Measurements from ENCODE around the gene KCNJ1. TPM values are rescaled to one million over a fixed set of nuclear protein-coding genes. Genes with fewer than 3 reads are reported as not detected.
A peak's percentile ranks its signal among the peaks of the same experiment; 100 is the strongest.

The KCNJ1 gene
- total and polyA plus RNA-seq, 12 donors, result 0.01 to 0.29 (median 0.13) TPM; not detected in 7

DNA sequence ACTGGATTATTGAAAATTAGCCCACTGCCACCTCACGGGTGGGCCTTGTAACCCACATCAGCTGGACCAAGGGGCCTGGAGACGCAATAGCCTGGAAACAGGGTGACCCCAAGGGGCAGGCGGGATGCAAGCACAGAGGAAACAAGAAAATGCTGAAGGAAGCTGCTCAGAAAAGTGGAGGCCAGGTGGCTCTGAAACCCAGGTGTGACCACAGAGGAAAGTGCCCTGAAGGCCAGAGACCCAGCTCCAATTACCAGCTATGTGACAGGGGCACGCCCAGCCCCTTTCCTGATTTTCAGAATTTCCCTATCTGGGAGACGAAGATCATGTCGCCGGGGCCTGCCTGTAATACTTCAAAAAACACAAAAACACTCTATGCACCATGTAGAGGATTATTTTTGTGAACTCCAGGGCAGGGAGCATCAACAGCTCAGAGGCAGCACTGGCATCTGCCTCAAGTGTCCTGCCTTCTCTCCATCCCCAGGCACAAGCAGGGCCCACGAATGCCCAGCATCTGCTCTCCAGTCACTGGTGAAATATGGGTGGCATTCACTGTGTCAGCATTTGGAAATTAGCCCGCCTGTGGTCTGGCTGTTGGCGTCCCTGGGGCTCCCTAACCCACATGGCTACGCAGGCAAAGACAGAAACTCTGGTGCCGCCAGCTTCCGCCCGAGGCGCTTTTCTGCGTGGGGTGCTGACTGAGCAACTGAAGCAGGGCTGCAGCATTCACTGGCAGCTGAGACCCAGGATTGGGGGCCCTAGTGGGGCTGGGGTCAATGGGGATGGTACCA, 6.3 kb downstream of the KCNJ1 start:
- TF ChIP-seq, protein P1, sequence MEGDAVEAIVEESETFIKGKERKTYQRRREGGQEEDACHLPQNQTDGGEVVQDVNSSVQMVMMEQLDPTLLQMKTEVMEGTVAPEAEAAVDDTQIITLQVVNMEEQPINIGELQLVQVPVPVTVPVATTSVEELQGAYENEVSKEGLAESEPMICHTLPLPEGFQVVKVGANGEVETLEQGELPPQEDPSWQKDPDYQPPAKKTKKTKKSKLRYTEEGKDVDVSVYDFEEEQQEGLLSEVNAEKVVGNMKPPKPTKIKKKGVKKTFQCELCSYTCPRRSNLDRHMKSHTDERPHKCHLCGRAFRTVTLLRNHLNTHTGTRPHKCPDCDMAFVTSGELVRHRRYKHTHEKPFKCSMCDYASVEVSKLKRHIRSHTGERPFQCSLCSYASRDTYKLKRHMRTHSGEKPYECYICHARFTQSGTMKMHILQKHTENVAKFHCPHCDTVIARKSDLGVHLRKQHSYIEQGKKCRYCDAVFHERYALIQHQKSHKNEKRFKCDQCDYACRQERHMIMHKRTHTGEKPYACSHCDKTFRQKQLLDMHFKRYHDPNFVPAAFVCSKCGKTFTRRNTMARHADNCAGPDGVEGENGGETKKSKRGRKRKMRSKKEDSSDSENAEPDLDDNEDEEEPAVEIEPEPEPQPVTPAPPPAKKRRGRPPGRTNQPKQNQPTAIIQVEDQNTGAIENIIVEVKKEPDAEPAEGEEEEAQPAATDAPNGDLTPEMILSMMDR (IDR thresholded peaks at IDR 0.05), result no peak
- H3K4me1 ChIP-seq, result peaks cover 5 to 15% (median 10%) of the 10 kb centered on the region in 9 donors

DNA sequence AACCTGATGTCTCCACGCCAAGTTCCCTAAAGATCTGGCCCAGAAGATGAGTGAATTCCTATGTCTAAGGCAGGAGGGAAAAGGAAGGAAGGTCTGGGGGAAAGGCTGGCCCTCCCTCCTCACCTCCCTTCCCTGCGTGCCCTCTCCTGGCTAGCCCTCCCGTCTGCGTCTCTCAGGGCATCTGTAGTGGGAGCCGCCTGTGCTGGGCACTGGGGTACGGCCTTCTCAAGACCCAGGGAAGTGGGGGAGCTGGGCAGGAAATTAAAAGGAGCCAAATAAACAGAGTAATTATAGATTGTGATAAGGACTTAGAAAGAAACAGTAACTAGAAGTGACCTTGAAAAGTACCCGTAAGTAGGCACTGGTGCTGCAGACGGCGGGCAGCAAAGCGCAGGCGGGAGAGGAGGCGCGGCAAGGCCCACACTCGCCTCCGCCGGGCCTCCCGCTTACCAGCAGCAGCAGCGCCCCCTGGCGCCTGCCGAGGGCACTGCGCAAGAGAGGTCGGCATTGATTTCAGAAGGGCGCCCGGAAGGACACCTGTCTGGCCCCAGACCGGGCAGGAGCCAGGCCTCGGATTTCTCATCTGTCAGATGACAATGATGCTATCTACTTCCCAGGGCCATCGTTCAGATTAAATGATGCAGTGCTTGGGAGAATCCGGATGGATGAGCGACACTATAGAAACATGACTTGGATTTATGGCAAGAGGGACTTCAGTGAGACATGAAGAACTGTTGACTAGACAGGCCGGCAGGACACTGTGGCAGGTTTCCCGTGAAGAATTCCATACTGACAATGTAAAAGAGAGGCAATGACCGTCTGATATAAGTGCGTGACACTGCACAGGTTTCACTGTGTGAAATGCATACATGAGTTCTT, 7.3 kb downstream of the KCNJ1 start:
- ATAC-seq, result peak; percentile 65 to 89 (median 86)

More for the DNA sequence above, 6.3 kb downstream of the KCNJ1 start:
- H3K27ac ChIP-seq, result no peak overlapping the region
- ATAC-seq, result no peak
- DNase-seq, result no peak
- WGBS, 2 donors, result 93 to 95% methylated on average over 16 of the region's 16 CpGs
- no peak overlapping the region for H3K4me3 ChIP-seq
- H3K27me3 ChIP-seq, result no peaks in the 10 kb centered on the region
- intact Hi-C loops (cut with DNase I), result loop anchor here in 2 of 10 donors (5.0 kb wide), 2 partner anchors 688 to 828 kb away; no protein-coding TSS in a partner anchor
- no peaks in the 10 kb centered on the region for H3K9me3 ChIP-seq
- no peaks in the 10 kb centered on the region for H3K36me3 ChIP-seq

DNA sequence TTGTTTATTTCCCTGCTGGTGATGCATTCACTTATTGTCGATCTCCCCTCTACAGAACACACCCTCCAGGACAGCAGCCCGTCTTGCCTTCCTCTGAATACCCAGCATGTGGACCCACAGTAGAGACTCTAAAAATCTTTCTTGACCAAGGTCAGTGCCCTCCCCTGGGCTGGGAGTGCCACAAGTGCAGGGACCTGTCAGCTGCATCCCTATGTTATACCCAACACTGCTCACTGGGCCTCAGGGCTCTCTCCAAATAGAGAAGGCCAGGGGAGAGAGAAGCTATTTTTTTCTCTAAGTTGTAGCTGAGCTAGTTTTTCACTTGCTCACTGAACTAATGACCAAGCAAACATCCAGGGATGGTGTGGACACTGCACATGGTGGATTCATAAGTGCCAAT, 9.8 kb downstream of the KCNJ1 start:
- intact Hi-C loops (cut with DNase I), result loop anchor here in 5 of 10 donors (5.0 to 10.0 kb wide), 4 partner anchors 693 to 833 kb away; no protein-coding TSS in a partner anchor
- 86 to 92% methylated on average over 2 of the region's 2 CpGs for WGBS, 2 donors
- ATAC-seq, result no peak

More for the DNA sequence above, 7.3 kb downstream of the KCNJ1 start:
- WGBS, 2 donors, result 24 to 29% methylated on average over 32 to 33 of the region's 33 CpGs
- TF ChIP-seq, protein P1 (IDR thresholded peaks at IDR 0.05), result peak; percentile 90 to 99 (median 96)
- intact Hi-C loops (cut with DNase I), result loop anchor here in 7 of 10 donors (5.0 to 10.0 kb wide), 6 partner anchors 688 to 835 kb away; no protein-coding TSS in a partner anchor
- H3K36me3 ChIP-seq, result no peaks in the 10 kb centered on the region
- no peak overlapping the region for H3K4me3 ChIP-seq
- H3K9me3 ChIP-seq, result no peaks in the 10 kb centered on the region
- no peaks in the 10 kb centered on the region for H3K27me3 ChIP-seq
- DNase-seq, result peak; percentile 71 to 80
- H3K27ac ChIP-seq, result peak overlapping the region in 4 of 10 donors; percentile 1 to 40 (median 22)
- H3K4me1 ChIP-seq, result peaks cover 5 to 15% (median 10%) of the 10 kb centered on the region in 9 donors

More for the DNA sequence above, 9.8 kb downstream of the KCNJ1 start:
- Histone ChIP-seq H3K4me1 (peaks cover 5 to 16% (median 10%) of the 10 kb centered on the region in 9 donors), H3K4me3 (no peak overlapping the region), H3K27me3 (no peaks in the 10 kb centered on the region), H3K9me3 (no peaks in the 10 kb centered on the region), H3K36me3 (no peaks in the 10 kb centered on the region), H3K27ac (no peak overlapping the region)
- no peak for DNase-seq
- TF ChIP-seq, protein P1 (IDR thresholded peaks at IDR 0.05), result no peak

Data from heart right ventricle (tissue), 16 donors.